Right lobe of liver (tissue), 6 donors: ENCODE measurements around the gene MED9. TPM values are rescaled to one million over a fixed set of nuclear protein-coding genes. Genes with fewer than 3 reads are reported as not detected.

Experiments used
- ATAC-seq, 4 donors: fragments of 200-7000 bp; cut with Tn5 transposase; one replicate each; pipeline ENCODE4 v1.9.1; 2020; ENCODE audit warnings: mild to moderate bottlenecking in 4 of 4, moderate library complexity in 4 of 4
- DNase-seq, 3 donors: peaks; one replicate each; pipeline ENCODE4 v3.0.0-alpha.2; 2020
- H3K27ac ChIP-seq, 3 donors: fragments of 200-600 bp; one replicate each; pipeline ENCODE4 v1.8.0; 2022
- H3K27me3 ChIP-seq, 2 donors: fragments of 200-600 bp; one replicate each; pipeline ENCODE4 v1.8.0; 2022
- H3K36me3 ChIP-seq, 4 donors: fragments of 200-600 bp; sonication (generic) in 1 of 4; one replicate each; pipeline versions ENCODE4 v1.5.1 to v1.8.0; 2017 to 2022; ENCODE audit warnings: control low read depth in 1 of 4
- H3K4me1 ChIP-seq, 4 donors: fragments of 200-600 bp; sonication (generic) in 1 of 4; one replicate each; pipeline versions ENCODE4 v1.5.1 to v1.8.0; 2017 to 2022; ENCODE audit warnings: control low read depth in 1 of 4
- H3K4me3 ChIP-seq, 3 donors: fragments of 200-600 bp; one replicate each; pipeline ENCODE4 v1.8.0; 2022
- H3K9me3 ChIP-seq, 4 donors: fragments of 200-600 bp; sonication (generic) in 1 of 4; one replicate each; pipeline versions ENCODE4 v1.5.1 to v1.8.0; 2017 to 2022; ENCODE audit warnings: control low read depth in 1 of 4
- POLR2A ChIP-seq: fragments of 450-650 bp; IDR thresholded peaks from one replicate; pipeline ENCODE4 v1.6.1; 2017; ENCODE audit warnings: antibody characterized with exemption, mild to moderate bottlenecking
- WGBS: methylation state at CpG from one replicate; pipeline ENCODE4 v1.1.6; 2018; ENCODE audit warnings: low coverage, low lambda C conversion rate; ENCODE audit not compliant: insufficient coverage; ENCODE audit errors: missing lambda C conversion rate; 5-methylcytosine and 5-hydroxymethylcytosine counted together
- intact Hi-C, 2 donors: fragments of 100-400 bp; cut with DNase I; formaldehyde crosslinking; loops; one replicate each; pipeline versions ENCODE4 v1.11.2 to v1.14.1; 2022
- total RNA-seq, 6 experiments: library from RNA; depleted of rRNA in 2 of 6; stranded (reverse); fragments of >200 nt in 2 of 6; fragmentation: NEBNext Ultra II Directional in 3 of 6; extraction: Animal tissue kit (Norgen Biotek cat#: 25700) in 3 of 6; gene quantifications; one replicate each; pipeline versions ENCODE4 v1.1.0 to v1.2.4, GENCODE V29; 2016 to 2023
- TF ChIP-seq, protein P1 (sequence below), 4 donors: fragments of 200-600 bp in 3 of 4; fragments of 450-650 bp in 1 of 4; IDR thresholded peaks; one replicate each; pipeline versions ENCODE4 v1.5.1 to v1.8.0; 2016 to 2022; ENCODE audit warnings: antibody characterized with exemption in 4 of 4, mild to moderate bottlenecking in 2 of 4
- donor health status: DM: no; HTN: yes; CAD: no.
- donor health status: DM: no; HTN: no; CAD: no.
- donor health status: DM: no; HTN: no; CAD: no.
- donor health status: DM: no; HTN: yes; CAD: no.
- donor health status: DM: no; HTN: yes; CAD: no.

The MED9 gene
- total RNA-seq, 6 experiments from 2014 or later, result 5.7 to 24.4 (median 12.4) TPM

DNA sequence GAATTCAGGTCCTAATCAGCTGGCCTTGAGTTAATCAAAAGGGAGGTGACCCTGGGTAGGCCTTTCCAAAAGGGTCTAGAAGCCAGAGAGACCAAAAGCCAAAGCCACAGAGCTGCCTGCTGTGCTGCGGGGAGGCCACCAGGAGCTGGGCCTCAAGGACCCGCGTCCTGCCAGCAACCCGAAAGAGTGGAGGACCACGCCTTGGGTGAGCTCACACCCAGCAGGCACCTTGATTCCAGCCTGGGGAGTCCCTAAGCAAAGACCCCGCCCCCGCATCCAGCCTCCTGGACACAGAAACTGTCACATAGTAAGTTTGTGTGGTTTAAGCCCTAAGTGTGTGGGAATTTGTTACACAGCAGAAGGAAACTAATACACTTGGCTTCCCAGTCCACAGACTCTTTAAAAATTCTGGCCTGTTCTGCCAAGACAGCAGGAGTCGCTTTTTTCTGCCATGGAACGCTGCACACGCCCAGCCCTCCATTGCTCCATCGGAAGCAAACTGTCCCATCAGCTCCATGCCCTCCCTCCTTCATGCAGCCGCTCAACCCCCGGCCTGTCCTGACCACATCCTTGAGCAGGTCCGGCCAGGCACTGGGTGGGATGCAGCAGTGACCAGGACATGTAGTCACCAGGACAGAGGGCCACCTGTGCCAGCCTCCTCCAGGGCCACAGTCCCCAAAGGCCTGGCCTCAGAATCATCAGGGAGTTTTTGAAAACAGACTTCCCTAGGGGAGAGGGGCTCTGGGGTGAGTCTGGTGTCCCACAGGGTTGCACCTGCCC, 40.3 kb downstream of the MED9 start:
- Histone ChIP-seq H3K27ac (no peak overlapping the region), H3K9me3 (no peaks in the 10 kb centered on the region), H3K27me3 (no peaks in the 10 kb centered on the region), H3K4me1 (no peaks in the 10 kb centered on the region), H3K36me3 (peaks cover 0 to 8% (median under 1%) of the 10 kb centered on the region in 4 donors), H3K4me3 (no peak overlapping the region)
- TF ChIP-seq POLR2A, result no peak
- TF ChIP-seq, protein P1, sequence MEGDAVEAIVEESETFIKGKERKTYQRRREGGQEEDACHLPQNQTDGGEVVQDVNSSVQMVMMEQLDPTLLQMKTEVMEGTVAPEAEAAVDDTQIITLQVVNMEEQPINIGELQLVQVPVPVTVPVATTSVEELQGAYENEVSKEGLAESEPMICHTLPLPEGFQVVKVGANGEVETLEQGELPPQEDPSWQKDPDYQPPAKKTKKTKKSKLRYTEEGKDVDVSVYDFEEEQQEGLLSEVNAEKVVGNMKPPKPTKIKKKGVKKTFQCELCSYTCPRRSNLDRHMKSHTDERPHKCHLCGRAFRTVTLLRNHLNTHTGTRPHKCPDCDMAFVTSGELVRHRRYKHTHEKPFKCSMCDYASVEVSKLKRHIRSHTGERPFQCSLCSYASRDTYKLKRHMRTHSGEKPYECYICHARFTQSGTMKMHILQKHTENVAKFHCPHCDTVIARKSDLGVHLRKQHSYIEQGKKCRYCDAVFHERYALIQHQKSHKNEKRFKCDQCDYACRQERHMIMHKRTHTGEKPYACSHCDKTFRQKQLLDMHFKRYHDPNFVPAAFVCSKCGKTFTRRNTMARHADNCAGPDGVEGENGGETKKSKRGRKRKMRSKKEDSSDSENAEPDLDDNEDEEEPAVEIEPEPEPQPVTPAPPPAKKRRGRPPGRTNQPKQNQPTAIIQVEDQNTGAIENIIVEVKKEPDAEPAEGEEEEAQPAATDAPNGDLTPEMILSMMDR (IDR thresholded peaks at IDR 0.05), result no peak
- intact Hi-C loops, result loop anchor here in 1 of 2 donors (10.0 kb wide), 1 partner anchor 128 kb away; no protein-coding TSS in a partner anchor
- DNase-seq, result no peak
- no peak for ATAC-seq
- WGBS, result 97% methylated on average over 6 of the region's 14 CpGs

DNA sequence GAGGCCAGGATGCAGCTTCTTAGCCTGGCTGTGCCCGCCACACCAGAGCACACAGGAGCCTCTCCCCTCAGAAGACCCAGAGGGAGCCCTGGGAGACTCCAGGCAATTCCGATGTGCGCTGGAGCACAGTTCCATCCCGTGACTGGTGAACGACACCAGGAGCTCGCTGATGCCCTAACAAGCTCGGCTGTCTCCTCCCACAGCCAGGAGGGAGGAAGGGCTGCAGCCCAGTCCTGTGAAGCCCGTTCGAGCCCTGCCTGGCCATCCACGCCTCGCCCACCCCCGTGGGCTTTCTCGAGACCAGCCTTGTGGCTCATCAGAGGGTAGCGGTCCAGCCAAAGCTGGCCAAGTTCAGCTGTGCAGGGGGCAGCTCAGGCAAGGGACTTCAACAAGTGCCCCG, 41.2 kb downstream of the MED9 start:
- WGBS, result no CpG with 5 or more reads among the region's 15 CpGs
- Histone ChIP-seq H3K4me3 (no peak overlapping the region), H3K9me3 (no peaks in the 10 kb centered on the region), H3K36me3 (peaks cover 0 to 8% (median under 1%) of the 10 kb centered on the region in 4 donors), H3K27ac (no peak overlapping the region), H3K4me1 (peaks cover 0 to 4% (median 0%) of the 10 kb centered on the region in 4 donors), H3K27me3 (no peaks in the 10 kb centered on the region)
- peak in 1 of 3 donors; percentile 10 for DNase-seq
- ATAC-seq, result no peak
- TF ChIP-seq, protein P1 (IDR thresholded peaks at IDR 0.05), result no peak
- no peak for TF ChIP-seq POLR2A
- intact Hi-C loops, result loop anchor here in 1 of 2 donors (10.0 kb wide), 1 partner anchor 127 kb away; no protein-coding TSS in a partner anchor

DNA sequence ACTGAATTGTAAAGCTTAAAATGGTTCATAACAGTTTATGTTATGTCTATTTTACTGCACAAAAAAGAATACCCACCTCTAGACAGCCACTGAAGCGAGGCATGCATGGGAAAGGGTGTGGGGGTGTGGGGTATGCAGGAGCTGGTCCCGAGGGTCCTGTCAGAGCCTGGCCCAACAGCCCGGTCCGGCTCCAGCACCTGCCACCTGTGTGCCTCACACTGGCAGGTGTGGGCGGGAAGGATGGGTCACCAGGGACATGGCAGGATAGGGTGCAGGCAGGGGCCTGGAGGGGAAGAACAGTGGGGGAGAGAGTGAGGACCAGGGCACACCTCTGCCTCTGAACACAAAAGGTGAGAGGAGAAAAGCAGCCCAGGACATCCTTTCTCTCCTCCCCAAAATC, 42.2 kb downstream of the MED9 start:
- 88% methylated on average over 1 of the region's 5 CpGs for WGBS
- no peak overlapping the region for H3K27ac ChIP-seq
- no peak for TF ChIP-seq POLR2A
- TF ChIP-seq, protein P1 (IDR thresholded peaks at IDR 0.05), result no peak
- H3K4me3 ChIP-seq, result no peak overlapping the region
- DNase-seq (no peak), ATAC-seq (no peak)
- no peaks in the 10 kb centered on the region for H3K9me3 ChIP-seq
- H3K27me3 ChIP-seq, result no peaks in the 10 kb centered on the region
- H3K4me1 ChIP-seq, result peaks cover 0 to 13% (median 3%) of the 10 kb centered on the region in 4 donors
- intact Hi-C loops, result loop anchor here in 1 of 2 donors (10.0 kb wide), 1 partner anchor 126 kb away; no protein-coding TSS in a partner anchor
- H3K36me3 ChIP-seq, result peaks cover 0 to 8% (median under 1%) of the 10 kb centered on the region in 4 donors

DNA sequence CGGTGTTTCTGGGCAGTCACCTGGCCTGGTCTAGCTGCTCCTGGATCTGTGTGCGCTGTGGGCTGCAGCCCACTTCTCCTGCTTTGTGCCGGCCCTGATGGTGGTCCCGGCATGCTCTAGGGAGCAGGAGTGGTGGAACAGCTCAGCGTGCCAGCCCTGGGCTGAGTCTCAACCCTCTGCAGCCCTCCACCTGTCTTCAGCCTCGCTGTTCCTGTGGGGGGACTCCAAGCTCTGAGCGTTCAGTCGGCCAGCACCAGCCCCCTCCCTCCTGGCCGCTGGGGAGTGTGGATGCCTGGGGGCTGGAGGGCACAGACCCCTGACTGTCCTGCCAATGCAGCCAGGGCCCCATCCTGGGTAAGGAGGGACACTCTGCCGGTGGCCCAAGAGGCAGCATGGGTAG, 43.1 kb downstream of the MED9 start:
- 92% methylated on average over 2 of the region's 10 CpGs for WGBS
- DNase-seq, result no peak
- intact Hi-C loops, result loop anchor here in 1 of 2 donors (10.0 kb wide), 1 partner anchor 125 kb away; no protein-coding TSS in a partner anchor
- Histone ChIP-seq H3K36me3 (peaks cover 0 to 8% (median under 1%) of the 10 kb centered on the region in 4 donors), H3K27me3 (no peaks in the 10 kb centered on the region), H3K4me1 (peaks cover 0 to 18% (median 3%) of the 10 kb centered on the region in 4 donors), H3K9me3 (no peaks in the 10 kb centered on the region), H3K4me3 (no peak overlapping the region), H3K27ac (no peak overlapping the region)
- ATAC-seq, result no peak
- TF ChIP-seq, protein P1 (IDR thresholded peaks at IDR 0.05), result no peak
- no peak for TF ChIP-seq POLR2A
